Natural killer cell (primary cell): ENCODE data around the gene CYB5R3. TPM values are rescaled to one million over a fixed set of nuclear protein-coding genes. Genes with fewer than 3 reads are reported as not detected.

Source experiments
- ATAC-seq, 3 donors: fragments of 150-1000 bp in 2 of 3; fragments of 200-7000 bp in 1 of 3; cut with Tn5 transposase; 1 replicate in 1 of 3; 2 replicates in 2 of 3; pipeline ENCODE4 v1.10.0; 2021; ENCODE audit warnings: mild to moderate bottlenecking in 2 of 3, moderate library complexity in 2 of 3
- DNase-seq, 2 donors: peaks; one replicate each; pipeline versions ENCODE4 v3.0.0 to v3.0.0-alpha.2; 2013 to 2021; ENCODE audit warnings: mixed read lengths in 1 of 2
- H3K27ac ChIP-seq: one replicate; pipeline ENCODE4 v1.5.1; 2013; ENCODE audit warnings: mild to moderate bottlenecking, low read length
- H3K27me3 ChIP-seq: one replicate; pipeline ENCODE4 v1.6.1; 2013; ENCODE audit warnings: low read length; ENCODE audit not compliant: control insufficient read depth, insufficient read depth
- H3K36me3 ChIP-seq: one replicate; pipeline ENCODE4 v1.6.1; 2013; ENCODE audit warnings: low read length; ENCODE audit not compliant: control insufficient read depth, insufficient read depth
- H3K4me1 ChIP-seq: one replicate; pipeline ENCODE4 v1.6.1; 2013; ENCODE audit warnings: low read length; ENCODE audit not compliant: control insufficient read depth, insufficient read depth
- H3K4me3 ChIP-seq: one replicate; pipeline ENCODE4 v1.5.1; 2013; ENCODE audit warnings: low read length
- H3K9me3 ChIP-seq: one replicate; pipeline ENCODE4 v1.6.1; 2013; ENCODE audit warnings: low read length; ENCODE audit not compliant: control insufficient read depth, insufficient read depth
- H3K27ac Mint-ChIP-seq, 2 donors: one replicate each; pipeline ENCODE4 v1.8.0; 2022; ENCODE audit warnings: mild to moderate bottlenecking in 2 of 2, mixed read lengths in 2 of 2, moderate library complexity in 1 of 2
- H3K27me3 Mint-ChIP-seq, 2 donors: one replicate each; pipeline ENCODE4 v1.8.0; 2022; ENCODE audit warnings: low read depth in 2 of 2, mixed read lengths in 2 of 2
- H3K36me3 Mint-ChIP-seq: one replicate; pipeline ENCODE4 v1.8.0; 2022; ENCODE audit warnings: mixed read lengths
- H3K4me1 Mint-ChIP-seq, 2 donors: one replicate each; pipeline ENCODE4 v1.8.0; 2022; ENCODE audit warnings: mixed read lengths in 2 of 2
- H3K4me3 Mint-ChIP-seq: one replicate; pipeline ENCODE4 v1.8.0; 2022; ENCODE audit warnings: mild to moderate bottlenecking, moderate library complexity, mixed read lengths
- H3K9me3 Mint-ChIP-seq, 2 donors: one replicate each; pipeline ENCODE4 v1.8.0; 2022; ENCODE audit warnings: mixed read lengths in 2 of 2
- WGBS: methylation state at CpG from one replicate; pipeline ENCODE4 v1.1.7; 2013; ENCODE audit warnings: missing lambda C conversion rate; ENCODE audit not compliant: insufficient coverage; 5-methylcytosine and 5-hydroxymethylcytosine counted together
- intact Hi-C: fragments of 100-400 bp; cut with micrococcal nuclease; formaldehyde crosslinking; loops from one replicate; pipeline ENCODE4 v1.14.2; 2022
- total RNA-seq, 4 donors: library from RNA; stranded (reverse); fragments of 120-200 nt in 1 of 4; gene quantifications; one replicate each; pipeline versions ENCODE4 v1.2.3 to v1.2.4, GENCODE V29; 2013 to 2022
- TF ChIP-seq, protein P1 (sequence below): fragments of 200-600 bp; IDR thresholded peaks from one replicate; pipeline ENCODE4 v1.8.0; 2022; ENCODE audit warnings: antibody characterized with exemption

Gene CYB5R3
- total RNA-seq, 3 donors from 2014 or later (not counting 1 experiment from before 2014, with no cell fraction given), result 55.7 to 72.6 (median 68.0) TPM

GRCh38 chr22:42602470-42602869 is 46.7 kb downstream of the CYB5R3 start:
- Mint-ChIP-seq H3K4me3 (no peak overlapping the region), H3K27me3 (no peaks in the 10 kb centered on the region), H3K9me3 (no peaks in the 10 kb centered on the region), H3K27ac (peak overlapping the region; percentile 4 to 14), H3K36me3 (no peaks in the 10 kb centered on the region), H3K4me1 (peaks cover 19 to 30% of the 10 kb centered on the region in 2 donors)
- Histone ChIP-seq H3K36me3 (peaks cover 47% of the 10 kb centered on the region), H3K9me3 (no peaks in the 10 kb centered on the region), H3K4me3 (no peak overlapping the region), H3K27me3 (no peaks in the 10 kb centered on the region), H3K4me1 (no peaks in the 10 kb centered on the region), H3K27ac (no peak overlapping the region)
- no peak for DNase-seq
- TF ChIP-seq, protein P1, sequence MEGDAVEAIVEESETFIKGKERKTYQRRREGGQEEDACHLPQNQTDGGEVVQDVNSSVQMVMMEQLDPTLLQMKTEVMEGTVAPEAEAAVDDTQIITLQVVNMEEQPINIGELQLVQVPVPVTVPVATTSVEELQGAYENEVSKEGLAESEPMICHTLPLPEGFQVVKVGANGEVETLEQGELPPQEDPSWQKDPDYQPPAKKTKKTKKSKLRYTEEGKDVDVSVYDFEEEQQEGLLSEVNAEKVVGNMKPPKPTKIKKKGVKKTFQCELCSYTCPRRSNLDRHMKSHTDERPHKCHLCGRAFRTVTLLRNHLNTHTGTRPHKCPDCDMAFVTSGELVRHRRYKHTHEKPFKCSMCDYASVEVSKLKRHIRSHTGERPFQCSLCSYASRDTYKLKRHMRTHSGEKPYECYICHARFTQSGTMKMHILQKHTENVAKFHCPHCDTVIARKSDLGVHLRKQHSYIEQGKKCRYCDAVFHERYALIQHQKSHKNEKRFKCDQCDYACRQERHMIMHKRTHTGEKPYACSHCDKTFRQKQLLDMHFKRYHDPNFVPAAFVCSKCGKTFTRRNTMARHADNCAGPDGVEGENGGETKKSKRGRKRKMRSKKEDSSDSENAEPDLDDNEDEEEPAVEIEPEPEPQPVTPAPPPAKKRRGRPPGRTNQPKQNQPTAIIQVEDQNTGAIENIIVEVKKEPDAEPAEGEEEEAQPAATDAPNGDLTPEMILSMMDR, result no peak
- intact Hi-C loops, result no loop called here
- ATAC-seq, result no peak
- WGBS, result 91% methylated on average over 2 of the region's 2 CpGs

DNA sequence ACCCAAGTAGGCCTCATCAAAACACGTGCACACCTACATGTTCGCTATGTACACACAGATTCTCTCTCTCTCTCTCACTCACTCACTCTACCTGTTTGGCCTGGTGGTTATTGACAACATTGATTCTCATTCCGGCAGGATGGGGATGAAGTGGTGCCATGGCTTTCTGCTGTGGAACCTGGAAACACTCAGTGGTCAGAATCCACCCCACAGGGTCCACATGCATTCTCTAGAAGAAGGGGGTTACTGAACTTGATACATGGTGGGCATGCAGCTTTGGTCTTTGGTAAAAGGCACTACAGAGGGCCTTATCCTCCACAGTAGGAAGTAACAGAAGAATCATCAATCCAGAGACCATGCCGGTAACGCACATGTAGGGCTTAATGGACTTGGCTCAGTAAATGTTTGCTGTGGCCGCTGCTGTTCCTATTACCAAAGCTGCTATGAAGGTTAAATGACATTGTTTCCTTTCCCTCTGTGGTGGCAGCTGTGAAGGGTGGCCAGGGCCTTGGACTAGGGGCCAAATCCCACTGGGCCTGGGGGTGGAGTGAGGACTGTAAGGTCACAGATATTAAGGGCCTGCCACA is 47.2 kb downstream of the CYB5R3 start:
- TF ChIP-seq, protein P1, result no peak
- intact Hi-C loops, result no loop called here
- DNase-seq (no peak), ATAC-seq (no peak)
- WGBS, result 98% methylated on average over 5 of the region's 6 CpGs
- no peak overlapping the region for H3K4me3 Mint-ChIP-seq
- Histone ChIP-seq H3K27ac (no peak overlapping the region), H3K4me3 (no peak overlapping the region), H3K27me3 (no peaks in the 10 kb centered on the region), H3K36me3 (peaks cover 52% of the 10 kb centered on the region), H3K4me1 (no peaks in the 10 kb centered on the region), H3K9me3 (no peaks in the 10 kb centered on the region)
- H3K27me3 Mint-ChIP-seq, result no peaks in the 10 kb centered on the region
- no peak overlapping the region for H3K27ac Mint-ChIP-seq
- H3K9me3 Mint-ChIP-seq, result no peaks in the 10 kb centered on the region
- peaks cover 19 to 30% of the 10 kb centered on the region in 2 donors for H3K4me1 Mint-ChIP-seq
- no peaks in the 10 kb centered on the region for H3K36me3 Mint-ChIP-seq

DNA sequence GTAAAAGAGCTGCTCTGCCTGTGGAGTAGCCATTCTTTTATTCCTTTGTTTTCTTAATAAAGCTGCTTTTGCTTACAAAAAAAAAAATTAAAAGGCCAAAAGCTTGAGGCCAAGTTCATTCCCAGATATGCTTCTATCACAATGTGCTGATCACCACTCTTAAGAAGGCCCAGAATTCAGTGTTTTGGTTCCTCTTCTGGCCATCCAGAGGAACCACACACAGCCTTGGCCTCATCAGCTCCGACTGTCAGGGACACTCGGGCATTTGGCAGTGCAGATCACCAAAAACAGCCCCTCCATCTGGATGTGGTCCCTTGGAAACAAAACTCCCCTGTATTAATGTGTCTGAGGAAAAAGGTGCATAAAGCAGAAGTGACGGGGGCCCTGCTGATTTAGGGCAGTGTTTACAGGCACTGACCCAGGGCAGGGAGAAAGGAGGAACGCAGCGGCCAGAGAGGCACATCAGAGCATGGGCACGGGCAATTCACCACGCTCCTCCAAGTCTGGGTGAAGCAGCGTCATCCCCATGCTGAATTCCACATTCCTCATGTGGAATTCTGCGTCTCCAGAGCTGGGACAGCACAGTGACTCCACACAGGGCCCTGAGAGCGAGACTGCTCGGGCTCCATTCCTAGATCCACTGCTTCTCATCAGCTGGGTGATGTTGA is 52.2 kb downstream of the CYB5R3 start:
- Histone ChIP-seq H3K4me3 (no peak overlapping the region), H3K27me3 (no peaks in the 10 kb centered on the region), H3K27ac (no peak overlapping the region), H3K36me3 (peaks cover 73% of the 10 kb centered on the region), H3K4me1 (no peaks in the 10 kb centered on the region), H3K9me3 (no peaks in the 10 kb centered on the region)
- Mint-ChIP-seq H3K27ac (no peak overlapping the region), H3K9me3 (no peaks in the 10 kb centered on the region), H3K36me3 (no peaks in the 10 kb centered on the region), H3K4me1 (peaks cover 3 to 4% of the 10 kb centered on the region in 2 donors), H3K4me3 (no peak overlapping the region), H3K27me3 (no peaks in the 10 kb centered on the region)
- intact Hi-C loops, result no loop called here
- TF ChIP-seq, protein P1, result no peak
- WGBS, result 98% methylated on average over 11 of the region's 11 CpGs
- ATAC-seq, result no peak
- no peak for DNase-seq
